Neutrophil (primary cell): ENCODE results near the gene HAGHL.

Experiments used
- H3K27ac ChIP-seq: fragments of 200-600 bp; sonication (generic); 2 replicates; pipeline ENCODE4 v1.5.1; 2016; ENCODE audit warnings: mild to moderate bottlenecking, moderate library complexity
- H3K27me3 ChIP-seq: fragments of 200-600 bp; sonication (generic); 2 replicates; pipeline ENCODE4 v1.6.0; 2016; ENCODE audit warnings: mild to moderate bottlenecking
- H3K36me3 ChIP-seq: fragments of 200-600 bp; sonication (generic); 2 replicates; pipeline ENCODE4 v1.5.1; 2017
- H3K4me1 ChIP-seq, 2 experiments: fragments of 200-600 bp in 1 of 2; sonication (generic) in 1 of 2; 1 replicate in 1 of 2; 2 replicates in 1 of 2; pipeline versions ENCODE4 v1.5.1 to v1.6.1; 2013 to 2016; ENCODE audit warnings: low read depth in 1 of 2, low read length in 1 of 2, mild to moderate bottlenecking in 1 of 2, moderate library complexity in 1 of 2; ENCODE audit not compliant: control insufficient read depth in 1 of 2, insufficient read depth in 1 of 2
- H3K4me3 ChIP-seq, 2 experiments: fragments of 200-600 bp in 1 of 2; sonication (generic) in 1 of 2; 1 replicate in 1 of 2; 2 replicates in 1 of 2; pipeline ENCODE4 v1.5.1; 2013 to 2016; ENCODE audit warnings: low read depth in 1 of 2, low read length in 1 of 2, mild to moderate bottlenecking in 1 of 2, moderate library complexity in 1 of 2
- H3K9me3 ChIP-seq: fragments of 200-600 bp; sonication (generic); 2 replicates; pipeline ENCODE4 v1.5.1; 2016
- CTCF ChIP-seq: fragments of 200-600 bp; sonication (generic); IDR thresholded peaks from 2 replicates; pipeline ENCODE4 v1.5.1; 2016; ENCODE audit warnings: antibody characterized with exemption

Gene HAGHL

GRCh38 chr16:769184-769784 lies 42.4 kb downstream of the HAGHL start:
- no peak overlapping the region for H3K27ac ChIP-seq
- H3K4me1 ChIP-seq = no peaks in the 10 kb centered on the region
- H3K36me3 ChIP-seq = no peaks in the 10 kb centered on the region
- no peak overlapping the region for H3K4me3 ChIP-seq
- no peaks in the 10 kb centered on the region for H3K9me3 ChIP-seq
- peaks cover 16% of the 10 kb centered on the region for H3K27me3 ChIP-seq
- TF ChIP-seq CTCF = no peak

DNA sequence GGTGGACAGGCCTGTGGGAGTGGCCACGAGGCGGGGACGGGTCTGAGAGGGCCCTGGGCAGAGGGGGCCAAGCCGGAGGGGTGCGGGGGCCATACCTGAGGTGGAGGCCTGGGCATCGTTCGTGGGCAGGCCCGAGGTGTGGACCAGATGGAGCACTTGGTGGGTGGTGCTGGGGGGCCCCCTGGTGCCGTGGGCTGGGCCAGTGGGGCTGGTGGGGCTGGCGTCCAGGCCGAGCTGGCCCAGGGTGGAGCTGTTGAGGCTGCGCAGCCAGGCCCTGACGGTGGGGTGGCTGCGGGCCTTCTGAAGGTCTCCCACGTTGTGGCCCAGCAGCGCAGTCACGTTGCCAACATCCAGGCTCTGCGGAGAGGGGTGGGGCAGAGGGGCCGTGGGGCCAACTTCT lies 43.0 kb downstream of the HAGHL start:
- TF ChIP-seq CTCF = no peak
- Histone ChIP-seq H3K36me3 (no peaks in the 10 kb centered on the region), H3K4me3 (no peak overlapping the region), H3K27ac (no peak overlapping the region), H3K9me3 (no peaks in the 10 kb centered on the region), H3K27me3 (peaks cover 16% of the 10 kb centered on the region), H3K4me1 (no peaks in the 10 kb centered on the region)

GRCh38 chr16:770411-770810 lies 43.5 kb downstream of the HAGHL start:
- no peak overlapping the region for H3K27ac ChIP-seq
- H3K4me3 ChIP-seq = no peak overlapping the region
- H3K4me1 ChIP-seq = no peaks in the 10 kb centered on the region
- no peaks in the 10 kb centered on the region for H3K9me3 ChIP-seq
- peaks cover 16% of the 10 kb centered on the region for H3K27me3 ChIP-seq
- no peaks in the 10 kb centered on the region for H3K36me3 ChIP-seq
- no peak for TF ChIP-seq CTCF

GRCh38 chr16:772959-773358 lies 46.1 kb downstream of the HAGHL start:
- no peak for TF ChIP-seq CTCF
- Histone ChIP-seq H3K27ac (no peak overlapping the region), H3K9me3 (no peaks in the 10 kb centered on the region), H3K4me1 (no peaks in the 10 kb centered on the region), H3K27me3 (peaks cover 36% of the 10 kb centered on the region), H3K4me3 (no peak overlapping the region), H3K36me3 (no peaks in the 10 kb centered on the region)

GRCh38 chr16:774086-775001 lies 47.4 kb downstream of the HAGHL start:
- Histone ChIP-seq H3K9me3 (no peaks in the 10 kb centered on the region), H3K4me3 (no peak overlapping the region), H3K4me1 (no peaks in the 10 kb centered on the region), H3K36me3 (no peaks in the 10 kb centered on the region), H3K27me3 (peaks cover 39% of the 10 kb centered on the region), H3K27ac (no peak overlapping the region)
- TF ChIP-seq CTCF = no peak
